ENCODE results near the gene CBX8.

DNA sequence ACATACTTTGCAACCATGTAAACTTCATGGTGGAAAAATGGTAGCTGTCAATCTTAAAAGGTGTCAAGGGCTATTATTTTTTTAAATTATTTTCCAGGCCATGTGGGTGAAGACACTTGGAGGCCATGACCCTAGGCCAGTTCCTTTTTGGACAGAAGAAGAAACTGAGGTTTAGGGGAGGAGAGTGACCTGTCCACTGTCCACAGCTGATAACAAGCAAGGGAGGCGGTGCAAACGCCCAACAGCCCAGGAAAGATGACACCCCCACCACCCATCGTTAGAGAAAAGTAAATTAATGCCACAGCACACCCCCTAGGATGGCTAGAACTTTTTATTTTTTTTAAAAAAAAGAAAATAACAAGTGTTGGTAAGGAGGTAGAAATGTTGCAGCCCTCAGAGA is 46.9 kb downstream of the CBX8 start:
- TF ChIP-seq, protein P1, sequence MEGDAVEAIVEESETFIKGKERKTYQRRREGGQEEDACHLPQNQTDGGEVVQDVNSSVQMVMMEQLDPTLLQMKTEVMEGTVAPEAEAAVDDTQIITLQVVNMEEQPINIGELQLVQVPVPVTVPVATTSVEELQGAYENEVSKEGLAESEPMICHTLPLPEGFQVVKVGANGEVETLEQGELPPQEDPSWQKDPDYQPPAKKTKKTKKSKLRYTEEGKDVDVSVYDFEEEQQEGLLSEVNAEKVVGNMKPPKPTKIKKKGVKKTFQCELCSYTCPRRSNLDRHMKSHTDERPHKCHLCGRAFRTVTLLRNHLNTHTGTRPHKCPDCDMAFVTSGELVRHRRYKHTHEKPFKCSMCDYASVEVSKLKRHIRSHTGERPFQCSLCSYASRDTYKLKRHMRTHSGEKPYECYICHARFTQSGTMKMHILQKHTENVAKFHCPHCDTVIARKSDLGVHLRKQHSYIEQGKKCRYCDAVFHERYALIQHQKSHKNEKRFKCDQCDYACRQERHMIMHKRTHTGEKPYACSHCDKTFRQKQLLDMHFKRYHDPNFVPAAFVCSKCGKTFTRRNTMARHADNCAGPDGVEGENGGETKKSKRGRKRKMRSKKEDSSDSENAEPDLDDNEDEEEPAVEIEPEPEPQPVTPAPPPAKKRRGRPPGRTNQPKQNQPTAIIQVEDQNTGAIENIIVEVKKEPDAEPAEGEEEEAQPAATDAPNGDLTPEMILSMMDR (IDR thresholded peaks at IDR 0.05) = no peak
- TF ChIP-seq POLR2A (IDR thresholded peaks at IDR 0.05) = no peak
